Endothelial cell of umbilical vein (primary cell): ENCODE data around the gene SP2. TPM values are rescaled to one million over a fixed set of nuclear protein-coding genes. Genes with fewer than 3 reads are reported as not detected.

Experiments used
- BruUV-seq: library from RNA; stranded (reverse); fragments of 400-500 nt; replicated peaks from 2 replicates; lab custom pipeline; 2021; lab: Mats Ljungman, UMichigan
- CTCF ChIA-PET: fragments of 300-600, 350-600 bp; sonication (Branson Sonifier 250); formaldehyde crosslinking; loops from one replicate; lab custom pipeline; 2021; ENCODE audit warnings: antibody characterized with exemption, inconsistent platforms; lab: Charles Lee
- POLR2A ChIA-PET: fragments of 300-600, 350-600 bp; sonication (Branson Sonifier 250); formaldehyde crosslinking; loops from one replicate; lab custom pipeline; 2021; ENCODE audit warnings: antibody characterized with exemption, inconsistent platforms; lab: Charles Lee
- DNase-seq: peaks from one replicate; pipeline ENCODE4 v3.0.0-alpha.2; 2011; ENCODE audit warnings: low read depth, low spot score
- FAIRE-seq: peaks from 2 replicates; lab custom pipeline; 2011; peaks lifted over from hg19 to GRCh38; lab: Jason Lieb, UNC
- H2AFZ ChIP-seq: 2 replicates; pipeline ENCODE4 v1.6.0; 2012; ENCODE audit warnings: low read depth, low read length, control low read depth, inconsistent platforms
- H3K27ac ChIP-seq: 2 replicates; pipeline ENCODE4 v1.5.1; 2011; ENCODE audit warnings: low read depth, mild to moderate bottlenecking, control low read depth, low read length, moderate library complexity; ENCODE audit not compliant: insufficient read depth
- H3K27me3 ChIP-seq, 2 experiments: 2 replicates each; pipeline versions ENCODE4 v1.6.0 to v1.6.1; 2011; ENCODE audit warnings: low read length in 2 of 2, mixed read lengths in 1 of 2; ENCODE audit not compliant: control insufficient read depth in 2 of 2, insufficient read depth in 2 of 2
- H3K36me3 ChIP-seq, 2 experiments: 2 replicates in 1 of 2; 3 replicates in 1 of 2; pipeline ENCODE4 v1.5.1; 2011; ENCODE audit warnings: low read length in 2 of 2, mild to moderate bottlenecking in 1 of 2, moderate library complexity in 1 of 2; ENCODE audit not compliant: control insufficient read depth in 2 of 2, insufficient read depth in 2 of 2; ENCODE audit errors: extremely low read depth in 1 of 2
- H3K4me1 ChIP-seq: 3 replicates; pipeline ENCODE4 v1.5.1; 2011; ENCODE audit warnings: mild to moderate bottlenecking, low read length; ENCODE audit not compliant: control insufficient read depth, insufficient read depth; ENCODE audit errors: extremely low read depth
- H3K4me2 ChIP-seq: 2 replicates; pipeline ENCODE4 v1.6.1; 2011; ENCODE audit warnings: low read length, control low read depth, mixed read lengths; ENCODE audit not compliant: insufficient read depth
- H3K4me3 ChIP-seq, 3 experiments: fragments of 200-600 bp in 1 of 3; sonication (generic), shearing (Covaris generic) in 1 of 3; replicated peaks in 1 of 3; 2 replicates each; pipeline ENCODE4 v1.5.1; 2011 to 2016; ENCODE audit warnings: control low read depth in 3 of 3, low read length in 3 of 3, mild to moderate bottlenecking in 2 of 3, inconsistent platforms in 1 of 3, low read depth in 1 of 3, moderate library complexity in 1 of 3; ENCODE audit not compliant: insufficient read depth in 1 of 3
- H3K79me2 ChIP-seq: 2 replicates; pipeline ENCODE4 v1.6.0; 2012; ENCODE audit warnings: low read length, inconsistent platforms; ENCODE audit not compliant: control insufficient read depth, insufficient read depth
- H3K9ac ChIP-seq: replicated peaks from 2 replicates; pipeline ENCODE3; 2011; ENCODE audit warnings: low read length, control low read depth; ENCODE audit not compliant: insufficient read depth; ENCODE audit errors: extremely low read depth
- H3K9me1 ChIP-seq: replicated peaks from 3 replicates; pipeline ENCODE4 v1.6.0; 2011; ENCODE audit warnings: mild to moderate bottlenecking, low read length; ENCODE audit not compliant: control insufficient read depth, insufficient read depth; ENCODE audit errors: extremely low read depth
- H3K9me3 ChIP-seq: replicated peaks from 2 replicates; pipeline ENCODE4 v1.5.1; 2012; ENCODE audit warnings: low read length, inconsistent platforms; ENCODE audit not compliant: control insufficient read depth, insufficient read depth
- H4K20me1 ChIP-seq: replicated peaks from 2 replicates; pipeline ENCODE3; 2011; ENCODE audit warnings: mild to moderate bottlenecking, low read length; ENCODE audit not compliant: control insufficient read depth, insufficient read depth; ENCODE audit errors: extremely low read depth
- EZH2 ChIP-seq: IDR thresholded peaks from 2 replicates; pipeline ENCODE4 v1.6.1; 2012; ENCODE audit warnings: borderline replicate concordance, low read depth, mild to moderate bottlenecking, moderate library complexity, low read length, inconsistent platforms; ENCODE audit not compliant: severe bottlenecking
- FOS ChIP-seq: IDR thresholded peaks from 2 replicates; pipeline ENCODE4 v1.6.1; 2011; ENCODE audit warnings: mild to moderate bottlenecking, low read length, moderate library complexity, borderline replicate concordance; ENCODE audit not compliant: insufficient read depth
- GATA2 ChIP-seq: IDR thresholded peaks from 2 replicates; pipeline ENCODE4 v1.7.0; 2011; ENCODE audit warnings: low read depth, mild to moderate bottlenecking, moderate library complexity, mixed read lengths, low read length; ENCODE audit not compliant: insufficient read length, insufficient read depth
- JUN ChIP-seq: IDR thresholded peaks from 2 replicates; pipeline ENCODE4 v1.6.1; 2011; ENCODE audit warnings: borderline replicate concordance, low read depth; ENCODE audit not compliant: insufficient read length, insufficient read depth
- MYC ChIP-seq: IDR thresholded peaks from one replicate; pipeline ENCODE4 v1.6.1; 2011; ENCODE audit warnings: mild to moderate bottlenecking, low read depth, low read length
- POLR2A ChIP-seq: IDR thresholded peaks from 2 replicates; pipeline ENCODE4 v1.6.1; 2012; ENCODE audit warnings: low read depth, mild to moderate bottlenecking, control low read depth, low read length
- POLR2AphosphoS5 ChIP-seq: IDR thresholded peaks from 2 replicates; pipeline ENCODE4 v1.6.1; 2012; ENCODE audit warnings: low read depth, mild to moderate bottlenecking, control low read depth, low read length, moderate library complexity; ENCODE audit not compliant: insufficient read depth
- dilution Hi-C: fragments of 300-500 bp; cut with MboI; formaldehyde crosslinking; loops from one replicate; pipeline ENCODE4 v1.15.0; 2019; ENCODE audit warnings: low sequenced_read_pairs; ENCODE audit not compliant: extremely low pct_ligation_motif_present
- intact Hi-C: fragments of 100-400 bp; cut with micrococcal nuclease; formaldehyde crosslinking; loops from one replicate; pipeline ENCODE4 v1.10.0; 2022
- polyA plus RNA-seq, 4 experiments: library from polyadenylated mRNA; depleted of rRNA in 3 of 4; stranded (reverse) in 3 of 4; unstranded in 1 of 4; fragments of >200 nt; gene quantifications; 2 replicates each; pipeline versions ENCODE4 v1.2.1 to v1.2.3, GENCODE V29; 2011 to 2012; ENCODE audit warnings: missing spikeins in 1 of 4
- total RNA-seq: library from RNA; stranded (reverse); gene quantifications from 2 replicates; pipeline ENCODE4 v1.2.3, GENCODE V29; 2021
- TF ChIP-seq, protein P1 (sequence below), 2 donors: IDR thresholded peaks; 1 replicate in 1 of 2; 2 replicates in 1 of 2; pipeline ENCODE4 v1.5.1; 2011; ENCODE audit warnings: low read length in 2 of 2, mild to moderate bottlenecking in 2 of 2, moderate library complexity in 2 of 2, control low read depth in 1 of 2, inconsistent platforms in 1 of 2, low read depth in 1 of 2; ENCODE audit not compliant: insufficient read depth in 1 of 2; ENCODE audit errors: extremely low read depth in 1 of 2
- TF ChIP-seq, protein P2 (sequence below): IDR thresholded peaks from 2 replicates; pipeline ENCODE4 v1.6.1; 2011; ENCODE audit not compliant: insufficient read depth, insufficient read length

SP2 gene
- total and polyA plus RNA-seq, 2 donors (not counting 3 experiments of a cell fraction or from before 2014, with no cell fraction given), result 11.2 to 18.6 TPM

GRCh38 chr17:47891545-47892088 is 4.4 kb upstream of the SP2 start:
- dilution Hi-C loops, result no loop called here
- BruUV-seq, result no TSS peak
- FAIRE-seq (no peak), DNase-seq (no peak)
- Histone ChIP-seq H4K20me1 (no peaks in the 10 kb centered on the region), H3K4me1 (peaks cover 7% of the 10 kb centered on the region), H3K36me3 (no peaks in the 10 kb centered on the region), H3K27ac (no peak overlapping the region), H2AFZ (no peak overlapping the region), H3K9me1 (no peaks in the 10 kb centered on the region), H3K4me3 (no peak overlapping the region), H3K27me3 (no peaks in the 10 kb centered on the region), H3K4me2 (no peak overlapping the region), H3K79me2 (no peaks in the 10 kb centered on the region), H3K9me3 (no peaks in the 10 kb centered on the region), H3K9ac (no peak overlapping the region)
- ChIA-PET CTCF (interaction anchor here (1.0 to 9.6 kb wide), 5 partner anchors 44 to 128 kb away, joined by 3 to 367 read pairs (median 5); partner anchors contain the start of genes SCRN2 and SP6), POLR2A (no interaction called here)
- intact Hi-C loops, result no loop called here
- TF ChIP-seq, protein P1, sequence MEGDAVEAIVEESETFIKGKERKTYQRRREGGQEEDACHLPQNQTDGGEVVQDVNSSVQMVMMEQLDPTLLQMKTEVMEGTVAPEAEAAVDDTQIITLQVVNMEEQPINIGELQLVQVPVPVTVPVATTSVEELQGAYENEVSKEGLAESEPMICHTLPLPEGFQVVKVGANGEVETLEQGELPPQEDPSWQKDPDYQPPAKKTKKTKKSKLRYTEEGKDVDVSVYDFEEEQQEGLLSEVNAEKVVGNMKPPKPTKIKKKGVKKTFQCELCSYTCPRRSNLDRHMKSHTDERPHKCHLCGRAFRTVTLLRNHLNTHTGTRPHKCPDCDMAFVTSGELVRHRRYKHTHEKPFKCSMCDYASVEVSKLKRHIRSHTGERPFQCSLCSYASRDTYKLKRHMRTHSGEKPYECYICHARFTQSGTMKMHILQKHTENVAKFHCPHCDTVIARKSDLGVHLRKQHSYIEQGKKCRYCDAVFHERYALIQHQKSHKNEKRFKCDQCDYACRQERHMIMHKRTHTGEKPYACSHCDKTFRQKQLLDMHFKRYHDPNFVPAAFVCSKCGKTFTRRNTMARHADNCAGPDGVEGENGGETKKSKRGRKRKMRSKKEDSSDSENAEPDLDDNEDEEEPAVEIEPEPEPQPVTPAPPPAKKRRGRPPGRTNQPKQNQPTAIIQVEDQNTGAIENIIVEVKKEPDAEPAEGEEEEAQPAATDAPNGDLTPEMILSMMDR (IDR thresholded peaks at IDR 0.05; ENCODE audit: extremely low read depth in 1 of 2, insufficient read depth in 1 of 2, low read depth in 1 of 2, low read length in 2 of 2), result no peak
- TF ChIP-seq POLR2A (no peak), FOS (no peak), MYC (no peak), POLR2AphosphoS5 (no peak), EZH2 (no peak), GATA2 (no peak), JUN (no peak)
- TF ChIP-seq, protein P2, sequence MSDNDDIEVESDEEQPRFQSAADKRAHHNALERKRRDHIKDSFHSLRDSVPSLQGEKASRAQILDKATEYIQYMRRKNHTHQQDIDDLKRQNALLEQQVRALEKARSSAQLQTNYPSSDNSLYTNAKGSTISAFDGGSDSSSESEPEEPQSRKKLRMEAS, result no peak
